OCI-LY7 (cell line): Measurements from ENCODE around the gene CRYBB1. TPM values are rescaled to one million over a fixed set of nuclear protein-coding genes. Genes with fewer than 3 reads are reported as not detected.

Experiments used
- BruUV-seq: library from RNA; stranded (reverse); fragments of 400-500 nt; replicated peaks from 2 replicates; lab custom pipeline; 2021; lab: Mats Ljungman, UMichigan
- CTCF ChIA-PET: fragments of 300-600 bp; sonication (Branson Sonifier 250); formaldehyde crosslinking; loops from one replicate; lab custom pipeline; 2022; ENCODE audit warnings: antibody characterized with exemption; ENCODE audit not compliant: unreplicated experiment; lab: Charles Lee
- POLR2A ChIA-PET: fragments of 300-600 bp; sonication (Branson Sonifier 250); formaldehyde crosslinking; loops from one replicate; lab custom pipeline; 2022; ENCODE audit warnings: antibody characterized with exemption; lab: Charles Lee
- DNase-seq: peaks from one replicate; pipeline ENCODE4 v3.0.0-alpha.2; 2015; ENCODE audit warnings: low spot score
- H2AFZ ChIP-seq: fragments of 200-600 bp; sonication (generic), shearing (Covaris generic); 2 replicates; pipeline ENCODE4 v1.6.1; 2014; ENCODE audit warnings: mild to moderate bottlenecking, antibody characterized with exemption, low read length, moderate library complexity
- H3K27ac ChIP-seq: fragments of 200-600 bp; sonication (generic); 2 replicates; pipeline ENCODE4 v1.5.1; 2014; ENCODE audit warnings: mixed run types, low read depth, mild to moderate bottlenecking, moderate library complexity, low read length, inconsistent platforms; ENCODE audit not compliant: poor library complexity, severe bottlenecking
- H3K36me3 ChIP-seq: fragments of 200-600 bp; sonication (generic); 2 replicates; pipeline ENCODE4 v1.6.1; 2014; ENCODE audit warnings: mild to moderate bottlenecking, antibody characterized with exemption, low read length, moderate library complexity, mixed read lengths; ENCODE audit not compliant: insufficient read depth
- H3K4me1 ChIP-seq: fragments of 200-600 bp; sonication (generic); 2 replicates; pipeline ENCODE4 v1.5.1; 2014; ENCODE audit warnings: mild to moderate bottlenecking, low read length; ENCODE audit not compliant: insufficient read depth, poor library complexity, severe bottlenecking
- H3K4me2 ChIP-seq: fragments of 200-600 bp; sonication (generic); 2 replicates; pipeline ENCODE4 v1.6.1; 2014; ENCODE audit warnings: mild to moderate bottlenecking, low read length
- H3K4me3 ChIP-seq: fragments of 200-600 bp; sonication (generic); 2 replicates; pipeline ENCODE4 v1.5.1; 2014; ENCODE audit warnings: mild to moderate bottlenecking, low read depth, low read length; ENCODE audit not compliant: poor library complexity, severe bottlenecking
- H3K79me2 ChIP-seq: fragments of 200-600 bp; sonication (generic); 2 replicates; pipeline ENCODE4 v1.6.1; 2016; ENCODE audit warnings: low read depth, mild to moderate bottlenecking, low read length, moderate library complexity, mixed read lengths; ENCODE audit not compliant: insufficient read depth
- H3K9me2 ChIP-seq: fragments of 200-600 bp; sonication (generic); 2 replicates; pipeline ENCODE4 v1.6.1; 2016; ENCODE audit warnings: mild to moderate bottlenecking, low read length, mixed read lengths; ENCODE audit not compliant: insufficient read depth
- H3K9me3 ChIP-seq: fragments of 200-600 bp; sonication (generic); 2 replicates; pipeline ENCODE4 v1.6.1; 2014; ENCODE audit warnings: mild to moderate bottlenecking, mixed run types, low read length, mixed read lengths
- H4K20me1 ChIP-seq: fragments of 200-600 bp; sonication (generic); 2 replicates; pipeline ENCODE4 v1.6.1; 2014; ENCODE audit warnings: mild to moderate bottlenecking, antibody characterized with exemption, low read length, moderate library complexity, mixed read lengths; ENCODE audit not compliant: insufficient read depth
- CTCF ChIP-seq: fragments of 200-600 bp; sonication (generic); conservative IDR thresholded peaks from 2 replicates; pipeline ENCODE4 v1.5.1; 2014; ENCODE audit warnings: mild to moderate bottlenecking, antibody characterized with exemption, low read length, moderate library complexity, mixed read lengths
- EZH2phosphoT487 ChIP-seq: fragments of 200-600 bp; sonication (generic); IDR thresholded peaks from 2 replicates; pipeline ENCODE4 v1.6.1; 2018; ENCODE audit warnings: low read depth, borderline replicate concordance, mild to moderate bottlenecking, mixed run types, antibody characterized with exemption, low read length, moderate library complexity, mixed read lengths
- intact Hi-C: fragments of 100-400 bp; cut with micrococcal nuclease; formaldehyde crosslinking; loops from one replicate; pipeline ENCODE4 v1.10.0; 2022; ENCODE audit not compliant: unreplicated experiment
- total RNA-seq, 2 experiments: library from RNA; depleted of rRNA in 1 of 2; stranded (reverse); fragments of >200 nt in 1 of 2; shearing (Covaris generic) in 1 of 2; gene quantifications; 2 replicates each; pipeline ENCODE4 v1.2.3, GENCODE V29; 2014 to 2022

The CRYBB1 gene
- total RNA-seq, 2 experiments from 2014 or later, result 0.35 TPM; not detected in 1

GRCh38 chr22:26574001-26574723 is 43.7 kb downstream of the CRYBB1 start:
- no peak for TF ChIP-seq CTCF
- no peak for TF ChIP-seq EZH2phosphoT487
- POLR2A ChIA-PET, result no interaction called here
- intact Hi-C loops, result no loop called here
- Histone ChIP-seq H3K36me3 (no peaks in the 10 kb centered on the region), H3K9me3 (no peaks in the 10 kb centered on the region), H3K9me2 (no peaks in the 10 kb centered on the region), H3K79me2 (0 out of 2 replicates have a peak, but pooled peaks cover 5% of the 10 kb centered on the region), H2AFZ (no peak overlapping the region), H3K4me3 (no peak overlapping the region), H4K20me1 (no peaks in the 10 kb centered on the region), H3K4me2 (no peak overlapping the region), H3K4me1 (peaks cover 11% of the 10 kb centered on the region), H3K27ac (no peak overlapping the region)
- CTCF ChIA-PET, result no interaction called here
- BruUV-seq, result no TSS peak
- no peak for DNase-seq

DNA sequence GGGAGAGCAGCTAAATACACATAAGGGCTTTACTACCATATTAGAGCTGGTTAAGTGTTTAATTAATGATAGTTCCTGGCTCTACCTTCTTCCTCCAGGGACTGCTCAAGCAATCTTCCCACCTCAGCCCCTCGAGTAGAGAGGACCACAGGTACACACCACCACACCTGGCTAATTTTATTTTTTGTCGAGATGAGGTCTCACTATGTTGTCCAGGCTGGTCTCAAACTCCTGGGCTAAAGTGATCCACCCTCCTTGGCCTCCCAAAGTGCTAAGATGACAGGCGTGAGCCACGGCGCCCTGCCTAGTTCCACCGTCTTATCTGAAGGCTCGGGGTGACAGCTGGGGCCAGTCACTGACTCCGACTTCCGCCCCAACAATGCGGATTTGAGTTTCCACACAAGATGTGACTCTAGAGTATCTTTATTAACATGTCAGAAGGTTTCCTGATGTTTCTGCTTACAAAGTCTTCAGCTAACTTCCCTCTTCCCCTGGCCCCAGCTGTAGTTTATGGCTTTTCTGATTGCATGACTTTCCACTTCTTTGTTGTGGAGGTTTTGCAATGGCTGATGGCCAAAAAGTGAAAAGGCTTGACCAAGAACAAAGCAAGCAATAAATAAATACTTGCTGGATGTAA is 44.7 kb downstream of the CRYBB1 start:
- TF ChIP-seq CTCF (no peak), EZH2phosphoT487 (no peak)
- intact Hi-C loops, result no loop called here
- POLR2A ChIA-PET, result interaction anchor here (0.6 kb wide), 1 partner anchor 18 kb away, joined by 6 read pairs; no protein-coding TSS in a partner anchor
- Histone ChIP-seq H3K79me2 (0 out of 2 replicates have a peak, but pooled peaks cover under 1% of the 10 kb centered on the region), H3K27ac (no peak overlapping the region), H4K20me1 (no peaks in the 10 kb centered on the region), H2AFZ (no peak overlapping the region), H3K9me2 (no peaks in the 10 kb centered on the region), H3K9me3 (no peaks in the 10 kb centered on the region), H3K4me2 (no peak overlapping the region), H3K36me3 (no peaks in the 10 kb centered on the region), H3K4me1 (peaks cover under 1% of the 10 kb centered on the region), H3K4me3 (no peak overlapping the region)
- DNase-seq, result no peak
- CTCF ChIA-PET, result no interaction called here
- no TSS peak for BruUV-seq
